IPS-18a (cell line): ENCODE data around the gene FUT6.

Source experiments
- H3K27ac ChIP-seq: one replicate; pipeline ENCODE4 v1.5.1; 2013; ENCODE audit warnings: low read length
- H3K27me3 ChIP-seq: one replicate; pipeline ENCODE4 v1.6.1; 2013; ENCODE audit warnings: mild to moderate bottlenecking, low read length; ENCODE audit not compliant: control insufficient read depth, insufficient read depth
- H3K36me3 ChIP-seq: one replicate; pipeline ENCODE4 v1.6.1; 2013; ENCODE audit warnings: low read depth, low read length; ENCODE audit not compliant: control insufficient read depth
- H3K4me1 ChIP-seq: one replicate; pipeline ENCODE4 v1.6.1; 2013; ENCODE audit warnings: low read depth, low read length; ENCODE audit not compliant: control insufficient read depth
- H3K4me3 ChIP-seq: one replicate; pipeline ENCODE4 v1.5.1; 2013; ENCODE audit warnings: low read length
- H3K9ac ChIP-seq: one replicate; pipeline ENCODE4 v1.6.1; 2013; ENCODE audit warnings: mild to moderate bottlenecking, low read length, moderate library complexity
- H3K9me3 ChIP-seq: one replicate; pipeline ENCODE4 v1.6.1; 2013; ENCODE audit warnings: low read depth, low read length; ENCODE audit not compliant: control insufficient read depth

The FUT6 gene

DNA sequence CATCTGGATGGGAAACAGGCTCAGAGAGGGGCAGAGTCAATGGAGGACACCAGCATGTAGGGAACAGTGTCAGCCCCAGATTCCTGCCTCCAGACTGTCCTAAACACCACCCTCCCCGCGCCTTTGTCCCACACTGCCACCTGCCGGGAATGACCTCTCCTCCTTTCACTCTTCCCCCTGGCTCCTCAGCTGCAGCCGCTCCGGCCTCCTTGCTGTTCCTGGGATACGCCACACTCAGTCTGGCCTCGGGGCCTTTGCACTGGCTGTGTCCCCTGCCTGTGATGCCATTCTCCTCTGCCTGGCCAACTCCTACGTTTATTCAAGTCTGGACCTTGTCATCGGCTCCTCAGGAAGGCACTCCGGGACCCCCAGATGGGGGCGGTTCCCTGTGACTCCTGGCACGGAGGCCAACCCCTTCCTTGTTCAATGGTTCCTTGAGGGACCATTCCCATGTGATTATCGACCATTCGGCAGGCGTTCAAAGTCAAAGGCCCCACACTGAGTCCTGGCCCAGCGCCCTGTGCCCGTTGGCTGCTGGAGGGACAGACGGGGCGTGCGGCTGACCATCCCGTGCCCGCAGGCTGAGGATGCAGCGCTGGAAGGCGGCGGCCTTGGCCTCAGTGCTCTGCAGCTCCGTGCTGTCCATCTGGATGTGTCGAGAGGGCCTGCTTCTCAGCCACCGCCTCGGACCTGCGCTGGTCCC, 15.8 kb downstream of the FUT6 start:
- Histone ChIP-seq H3K4me1 (peaks cover 2% of the 10 kb centered on the region), H3K27me3 (no peaks in the 10 kb centered on the region), H3K36me3 (no peaks in the 10 kb centered on the region), H3K4me3 (no peak overlapping the region), H3K9me3 (no peaks in the 10 kb centered on the region), H3K9ac (no peak overlapping the region), H3K27ac (no peak overlapping the region)

DNA sequence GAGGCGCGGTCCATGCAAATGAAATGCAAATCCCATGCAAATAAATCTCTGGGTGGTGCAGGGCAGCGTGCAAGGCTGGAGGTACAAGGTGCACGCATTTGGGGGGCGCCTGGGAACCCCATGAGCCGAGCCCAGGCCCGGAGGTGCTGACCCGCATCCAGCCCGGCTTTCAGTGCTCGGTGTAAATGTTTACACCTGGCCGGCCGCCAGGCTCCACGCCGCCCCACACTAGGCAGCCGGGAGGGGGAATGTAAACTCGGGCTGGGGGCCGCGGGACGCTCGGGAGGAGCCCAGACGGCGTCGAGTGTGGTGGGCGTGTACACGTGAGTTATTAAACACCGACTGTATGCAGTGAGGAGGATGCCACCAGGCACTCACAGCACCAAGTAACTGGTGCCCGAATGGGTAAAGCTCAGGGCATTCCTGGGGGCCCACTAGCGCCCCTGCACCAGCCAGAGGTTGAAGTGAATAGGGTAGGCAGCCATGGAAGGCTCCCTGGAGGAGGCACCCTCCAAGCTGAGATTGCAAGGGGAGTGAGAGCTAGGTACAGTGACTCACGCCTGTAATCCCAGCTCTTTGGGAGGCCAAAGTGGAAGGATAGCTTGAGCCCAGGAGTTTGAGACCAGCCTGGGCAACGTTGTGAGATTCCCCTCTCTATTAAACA, 17.2 kb downstream of the FUT6 start:
- Histone ChIP-seq H3K4me3 (no peak overlapping the region), H3K36me3 (no peaks in the 10 kb centered on the region), H3K27ac (no peak overlapping the region), H3K9ac (no peak overlapping the region), H3K4me1 (no peaks in the 10 kb centered on the region), H3K27me3 (no peaks in the 10 kb centered on the region), H3K9me3 (no peaks in the 10 kb centered on the region)

DNA sequence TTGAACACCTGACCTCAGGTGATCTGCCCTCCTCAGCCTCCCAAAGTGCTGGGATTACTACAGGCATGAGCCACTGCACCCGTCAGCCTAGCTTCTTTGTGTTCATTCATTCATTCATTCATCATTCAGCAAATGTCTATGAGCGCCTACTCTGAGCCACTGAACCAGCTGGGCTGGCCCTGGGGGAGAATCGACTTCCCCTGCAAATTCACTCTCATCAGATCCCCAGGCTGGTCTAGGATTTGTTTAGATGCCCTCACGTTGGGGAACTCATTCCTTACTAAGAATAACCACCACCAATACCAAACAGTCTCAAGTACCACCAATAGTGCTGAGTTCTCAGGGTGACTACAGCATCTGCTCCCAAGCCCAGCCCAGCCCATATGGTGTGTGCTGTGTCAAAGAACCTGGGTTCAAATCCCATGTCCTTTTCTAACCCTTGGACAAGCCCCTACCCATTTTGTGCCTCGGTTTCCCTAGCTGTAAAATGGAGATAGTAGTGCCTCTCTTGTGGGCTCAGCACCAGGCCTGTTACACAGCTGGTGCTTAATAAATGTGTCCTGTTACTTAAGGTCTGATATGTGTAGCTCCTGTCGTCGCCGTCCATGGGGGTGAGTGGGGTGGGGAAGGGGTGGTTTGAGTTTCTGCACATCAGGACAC, 17.9 kb downstream of the FUT6 start:
- H3K36me3 ChIP-seq = no peaks in the 10 kb centered on the region
- H3K4me1 ChIP-seq = no peaks in the 10 kb centered on the region
- no peaks in the 10 kb centered on the region for H3K27me3 ChIP-seq
- H3K9me3 ChIP-seq = no peaks in the 10 kb centered on the region
- H3K27ac ChIP-seq = no peak overlapping the region
- H3K4me3 ChIP-seq = no peak overlapping the region
- no peak overlapping the region for H3K9ac ChIP-seq

DNA sequence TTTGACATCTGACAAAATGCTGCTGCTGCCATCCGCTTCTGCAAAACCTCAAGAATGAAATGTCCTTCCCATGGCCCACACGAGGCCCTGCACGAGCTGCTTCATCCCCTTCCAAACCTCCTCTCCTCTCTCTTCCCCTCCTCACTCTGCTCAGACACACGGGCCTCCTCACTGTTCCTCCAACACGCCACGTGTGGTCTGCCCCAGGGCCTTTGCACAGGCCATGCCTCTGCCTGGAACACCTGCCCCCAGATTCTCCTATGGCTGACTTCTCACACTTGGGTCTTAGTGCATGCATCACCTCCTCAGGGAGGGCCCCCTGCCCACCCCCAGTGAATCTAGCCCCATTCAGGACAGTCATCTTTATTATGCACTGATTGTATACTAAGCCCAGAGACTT, 18.7 kb downstream of the FUT6 start:
- Histone ChIP-seq H3K4me1 (no peaks in the 10 kb centered on the region), H3K36me3 (no peaks in the 10 kb centered on the region), H3K9me3 (no peaks in the 10 kb centered on the region), H3K27me3 (no peaks in the 10 kb centered on the region), H3K9ac (no peak overlapping the region), H3K4me3 (no peak overlapping the region), H3K27ac (no peak overlapping the region)

DNA sequence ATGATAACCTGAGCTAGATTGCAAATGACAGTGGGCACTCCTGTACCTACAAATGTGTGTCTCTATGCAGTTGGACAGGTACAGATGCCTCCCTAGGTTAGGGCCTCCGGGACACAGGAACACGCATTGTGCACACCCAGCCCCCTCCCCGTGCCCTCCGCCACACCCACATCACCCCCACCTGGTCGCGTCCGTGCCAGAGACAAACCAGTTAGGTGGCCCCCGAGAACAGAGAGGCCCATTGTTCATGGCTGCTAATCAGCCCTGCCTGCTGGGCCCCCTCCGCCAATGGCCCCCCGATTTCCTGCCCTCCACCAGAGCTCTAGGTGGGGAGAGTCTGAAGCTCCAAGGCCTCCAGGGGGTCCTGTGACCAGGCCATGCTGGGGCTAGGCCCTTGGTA, 20.9 kb downstream of the FUT6 start:
- H3K9me3 ChIP-seq = no peaks in the 10 kb centered on the region
- no peak overlapping the region for H3K27ac ChIP-seq
- H3K4me1 ChIP-seq = no peaks in the 10 kb centered on the region
- H3K27me3 ChIP-seq = no peaks in the 10 kb centered on the region
- H3K9ac ChIP-seq = no peak overlapping the region
- H3K36me3 ChIP-seq = no peaks in the 10 kb centered on the region
- no peak overlapping the region for H3K4me3 ChIP-seq

DNA sequence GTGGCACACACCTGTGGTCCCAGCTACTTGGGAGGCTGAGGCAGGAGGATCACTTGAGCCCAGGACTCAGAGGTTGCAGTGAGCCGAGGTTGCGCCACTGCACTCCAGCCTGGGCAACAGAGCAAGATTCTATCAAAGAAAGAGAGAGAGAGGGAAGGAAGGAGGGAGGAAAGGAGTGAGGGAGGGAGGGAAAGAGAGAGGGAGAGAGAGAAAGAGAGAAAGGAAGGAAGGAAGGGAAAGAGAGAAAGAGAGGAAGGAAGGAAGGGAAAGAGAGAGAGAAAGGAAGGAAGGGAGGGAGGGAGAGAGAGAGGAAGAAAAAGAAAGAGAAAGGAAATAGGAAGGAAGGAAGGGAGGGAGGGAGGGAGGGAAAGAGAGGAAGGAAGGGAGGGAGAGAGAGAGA, 22.3 kb downstream of the FUT6 start:
- Histone ChIP-seq H3K36me3 (no peaks in the 10 kb centered on the region), H3K27me3 (no peaks in the 10 kb centered on the region), H3K4me3 (no peak overlapping the region), H3K9ac (no peak overlapping the region), H3K27ac (no peak overlapping the region), H3K4me1 (no peaks in the 10 kb centered on the region), H3K9me3 (no peaks in the 10 kb centered on the region)

DNA sequence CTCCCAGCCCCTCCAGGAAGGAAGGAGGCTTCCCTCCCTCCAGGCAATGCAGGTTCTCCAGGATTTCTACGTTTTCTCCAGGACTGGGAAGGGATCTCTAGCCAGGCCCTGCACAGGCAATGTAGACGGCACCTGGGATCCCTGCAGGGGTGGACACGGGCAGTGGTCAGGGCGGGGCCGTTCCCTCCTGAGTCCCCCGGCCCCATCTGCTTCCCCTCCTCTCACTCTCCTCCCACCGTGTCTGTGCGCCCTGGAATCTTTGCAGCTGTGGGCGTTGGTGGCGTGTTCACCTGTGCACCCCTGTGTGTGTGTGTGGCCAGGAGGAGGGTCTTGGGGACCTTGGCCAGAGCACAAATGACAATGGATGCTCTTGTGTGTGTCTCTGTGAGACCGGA, 24.7 kb downstream of the FUT6 start:
- no peak overlapping the region for H3K4me3 ChIP-seq
- no peaks in the 10 kb centered on the region for H3K4me1 ChIP-seq
- H3K36me3 ChIP-seq = no peaks in the 10 kb centered on the region
- H3K27me3 ChIP-seq = no peaks in the 10 kb centered on the region
- H3K9ac ChIP-seq = no peak overlapping the region
- no peaks in the 10 kb centered on the region for H3K9me3 ChIP-seq
- H3K27ac ChIP-seq = no peak overlapping the region

DNA sequence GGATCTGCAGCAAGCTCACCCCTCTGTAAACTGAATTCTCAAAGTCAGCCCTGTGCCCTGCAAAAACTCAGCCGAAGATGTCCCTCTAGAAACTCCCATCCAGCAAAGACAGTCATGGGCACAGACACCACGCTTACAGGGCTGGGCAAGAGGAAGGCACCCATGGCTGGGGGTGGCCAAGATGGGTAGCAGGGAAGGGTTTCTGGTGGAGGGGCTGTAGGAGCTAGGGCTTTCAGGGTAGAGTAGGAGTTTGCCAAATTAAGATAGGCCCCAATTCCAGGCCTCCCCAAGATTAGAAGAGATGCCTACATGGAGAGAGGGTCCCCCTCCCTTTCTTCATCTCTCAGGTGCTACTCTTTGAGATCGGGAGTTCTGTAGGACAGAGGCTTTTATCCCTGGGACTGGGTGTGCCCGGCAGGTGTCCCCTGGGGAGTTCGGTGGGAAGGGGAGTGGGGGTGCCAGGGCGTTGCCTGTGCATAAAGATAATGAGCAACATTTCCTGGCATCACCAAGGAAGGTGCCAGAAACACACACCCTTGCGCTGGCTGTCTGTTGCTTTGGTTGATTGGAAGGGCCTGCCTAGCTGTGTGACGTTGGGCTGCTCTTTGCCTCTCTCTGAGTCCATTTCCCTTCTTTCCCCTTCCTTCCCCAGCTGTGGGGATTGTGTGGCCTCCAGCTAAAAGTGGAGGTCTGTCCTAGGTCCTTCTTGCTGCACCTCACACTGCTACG, 25.2 kb downstream of the FUT6 start:
- H3K9me3 ChIP-seq = no peaks in the 10 kb centered on the region
- H3K27ac ChIP-seq = no peak overlapping the region
- no peaks in the 10 kb centered on the region for H3K27me3 ChIP-seq
- no peaks in the 10 kb centered on the region for H3K36me3 ChIP-seq
- H3K9ac ChIP-seq = no peak overlapping the region
- no peaks in the 10 kb centered on the region for H3K4me1 ChIP-seq
- no peak overlapping the region for H3K4me3 ChIP-seq

DNA sequence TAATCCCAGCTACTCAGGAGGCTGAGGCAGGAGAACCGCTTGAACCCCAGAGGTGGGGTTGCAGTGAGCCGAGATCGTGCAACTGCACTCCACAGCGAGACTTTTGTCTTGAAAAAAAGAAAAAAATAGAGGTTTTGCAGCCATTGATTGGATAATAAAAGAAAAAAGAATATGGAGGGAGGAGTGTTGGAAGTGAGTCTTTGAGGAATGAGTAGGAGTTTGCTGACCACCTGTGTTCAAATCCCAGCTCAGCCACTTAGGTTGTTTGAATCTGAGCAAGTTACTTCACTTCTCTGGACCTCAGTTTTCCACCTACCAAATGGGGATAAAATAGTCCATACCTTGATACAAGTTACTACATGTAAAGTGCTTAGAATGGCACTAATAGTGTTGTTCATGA, 28.4 kb downstream of the FUT6 start:
- no peaks in the 10 kb centered on the region for H3K27me3 ChIP-seq
- no peaks in the 10 kb centered on the region for H3K36me3 ChIP-seq
- no peak overlapping the region for H3K27ac ChIP-seq
- no peak overlapping the region for H3K4me3 ChIP-seq
- H3K9me3 ChIP-seq = no peaks in the 10 kb centered on the region
- H3K9ac ChIP-seq = no peak overlapping the region
- no peaks in the 10 kb centered on the region for H3K4me1 ChIP-seq

DNA sequence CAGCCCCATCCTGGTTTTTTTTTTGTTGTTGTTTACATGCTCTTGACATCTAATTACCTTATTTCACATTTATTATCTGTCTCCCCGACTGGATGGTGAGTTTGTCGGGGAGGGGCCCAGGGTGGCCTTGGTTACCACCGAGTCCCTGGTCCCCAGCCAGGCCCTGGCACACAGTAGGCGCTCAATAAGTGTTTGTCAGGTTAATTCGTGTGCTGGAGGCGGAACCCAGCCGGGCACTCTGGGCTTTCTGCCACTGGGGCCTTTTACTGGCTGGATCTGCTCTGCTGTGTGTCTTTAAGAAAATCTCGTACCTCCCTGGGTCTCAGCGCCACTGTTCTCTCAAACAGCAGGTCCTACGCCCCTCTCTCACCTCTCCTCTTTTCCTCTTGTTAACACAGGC, 30.0 kb downstream of the FUT6 start:
- Histone ChIP-seq H3K9ac (no peak overlapping the region), H3K4me3 (no peak overlapping the region), H3K4me1 (no peaks in the 10 kb centered on the region), H3K9me3 (no peaks in the 10 kb centered on the region), H3K27me3 (peaks cover 6% of the 10 kb centered on the region), H3K36me3 (no peaks in the 10 kb centered on the region), H3K27ac (no peak overlapping the region)

DNA sequence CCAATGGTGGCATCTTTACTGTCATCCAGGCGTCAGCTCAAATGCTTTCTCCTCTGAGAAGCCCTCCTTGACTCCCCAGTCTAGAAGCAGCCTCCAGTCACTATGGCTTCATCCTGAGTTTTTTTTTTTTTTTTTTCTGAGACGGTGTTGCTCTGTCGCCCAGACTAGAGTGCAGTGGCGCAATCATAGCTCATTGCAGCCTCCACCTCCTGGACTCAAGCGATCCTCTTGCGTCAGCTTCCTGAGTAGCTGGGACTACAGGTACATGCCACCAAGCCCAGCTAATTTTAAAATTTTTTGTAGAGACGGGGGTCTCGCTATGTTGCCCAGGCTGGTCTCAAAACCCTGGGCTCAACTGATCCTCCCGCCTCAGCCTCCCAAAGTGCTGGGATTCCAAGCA, 30.4 kb downstream of the FUT6 start:
- H3K4me1 ChIP-seq = peaks cover 3% of the 10 kb centered on the region
- H3K36me3 ChIP-seq = no peaks in the 10 kb centered on the region
- H3K9ac ChIP-seq = no peak overlapping the region
- no peak overlapping the region for H3K4me3 ChIP-seq
- no peak overlapping the region for H3K27ac ChIP-seq
- peaks cover 9% of the 10 kb centered on the region for H3K27me3 ChIP-seq
- H3K9me3 ChIP-seq = no peaks in the 10 kb centered on the region
